Endometrium (tissue), 2 donors: ENCODE measurements around the gene CEP20.
"Not testable (repeated sequence)": the region's sequence is repeated elsewhere in the genome, so short reads cannot be mapped to it uniquely, and the experiment has no call there.

Experiments
- FAIRE-seq: peaks from 2 replicates; lab custom pipeline; 2012; peaks lifted over from hg19 to GRCh38; lab: Jason Lieb, UNC
- donor health status: control.
- donor health status: control.

CEP20 gene

DNA sequence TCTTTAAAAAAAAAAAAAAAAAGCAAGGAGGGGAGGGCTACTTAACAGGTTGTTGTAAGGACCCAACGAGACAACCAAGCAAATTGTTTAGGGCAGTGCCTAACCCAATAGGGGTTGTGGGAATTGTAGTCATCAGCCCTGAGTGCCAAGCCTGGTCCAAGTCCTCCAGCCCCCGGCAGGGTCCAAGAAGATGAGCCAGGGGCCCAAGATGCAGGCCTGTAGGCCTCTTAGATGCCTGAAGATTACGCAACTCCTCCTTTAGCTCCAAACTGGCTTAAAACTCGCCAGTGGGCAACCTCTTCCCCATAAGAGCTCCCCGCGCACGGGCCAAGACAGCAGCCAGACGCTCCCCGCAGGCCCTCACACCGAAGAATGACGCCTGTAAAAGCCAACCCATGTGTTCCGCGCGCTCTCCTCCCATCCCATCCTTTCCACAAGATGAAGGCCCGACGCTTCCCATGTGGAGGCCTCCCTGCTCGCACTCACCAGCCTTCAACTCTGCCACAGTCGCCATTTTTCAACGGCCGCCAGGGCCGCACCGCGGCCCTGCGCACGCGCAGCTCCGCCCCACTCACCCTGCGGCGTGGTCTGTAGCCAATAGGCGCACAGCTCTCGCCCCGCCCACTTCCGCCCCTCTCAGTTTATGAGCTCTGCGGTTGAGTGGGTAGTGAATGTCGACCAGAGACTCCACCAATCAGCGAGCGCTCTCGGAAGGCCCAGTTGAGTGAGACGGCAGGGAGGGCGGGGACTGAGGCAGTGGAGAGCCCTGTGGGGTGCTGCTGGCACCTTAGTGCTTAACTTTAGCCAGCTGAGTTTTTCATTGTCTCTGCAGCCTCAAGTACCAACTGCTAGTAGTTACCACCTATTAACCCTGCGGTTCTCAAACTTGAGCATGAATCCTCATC is at the start of gene CEP20:
TSS of gene CEP20 (minus strand) at position 532 of the 905 bp plus-strand sequence. CDS start at position 514, 18 bp downstream.
- peak; percentile 94 for FAIRE-seq

DNA sequence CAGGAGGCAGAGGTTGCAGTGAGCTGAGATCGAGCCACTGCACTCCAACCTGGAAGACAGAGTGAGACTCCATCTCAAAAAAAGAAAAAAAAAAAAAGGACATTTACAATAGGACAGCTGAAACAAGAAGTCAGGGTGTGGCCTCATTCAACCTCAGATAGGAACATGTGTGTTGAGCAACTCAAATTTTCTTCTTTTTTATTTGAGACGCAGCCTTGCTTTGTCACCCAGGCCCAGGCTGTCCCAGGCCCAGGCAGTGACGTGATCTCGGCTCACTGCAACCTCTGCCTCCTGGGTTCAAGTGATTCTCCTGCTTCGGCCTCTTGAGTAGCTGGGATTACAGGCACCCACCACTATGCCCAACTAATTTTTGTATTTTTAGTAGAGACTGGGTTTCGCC is 48.4 kb upstream of the CEP20 start:
- not testable (repeated sequence) for FAIRE-seq

DNA sequence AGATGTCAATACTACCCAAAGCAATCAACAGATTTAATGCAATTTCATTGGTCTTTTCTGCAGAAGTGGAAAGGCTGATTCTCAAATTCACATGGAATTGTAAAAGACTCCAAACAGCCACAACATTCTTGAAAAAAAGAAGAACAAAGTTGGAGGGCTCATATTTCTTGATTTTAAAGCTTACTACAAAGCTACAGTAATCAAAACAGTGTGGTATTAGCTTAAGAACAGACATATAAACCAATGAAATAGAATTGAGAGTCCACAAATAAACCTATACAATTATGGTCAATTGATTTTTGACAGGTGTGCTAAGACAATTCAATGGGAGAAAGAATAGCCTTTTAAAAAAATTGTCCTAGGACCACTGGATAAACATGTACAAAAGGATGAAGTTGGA is 46.6 kb upstream of the CEP20 start:
- no peak for FAIRE-seq

DNA sequence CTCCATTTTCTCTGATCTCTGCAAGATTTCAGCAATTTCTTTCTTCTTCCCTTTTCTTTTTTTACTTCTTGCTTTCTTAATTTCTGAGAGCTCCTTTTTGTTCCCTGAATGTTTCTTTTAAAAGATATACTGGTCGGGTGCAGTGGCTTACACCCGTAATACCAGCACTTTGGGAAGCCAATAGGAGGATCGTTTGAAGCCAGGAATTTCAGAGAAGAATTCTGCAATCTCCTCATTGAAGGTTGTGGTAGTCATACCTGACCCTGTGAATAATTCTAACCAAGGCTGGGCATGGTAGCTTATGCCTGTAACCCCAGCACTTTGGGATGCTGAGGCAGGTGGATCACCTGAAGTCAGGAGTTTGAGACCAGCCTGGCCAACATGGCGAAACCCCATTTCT is 45.4 kb upstream of the CEP20 start:
- no peak for FAIRE-seq

- FAIRE-seq: no peak
These were observed 44.5 kb upstream of the CEP20 start for GRCh38 chr16:15932939-15933338.

- no peak for FAIRE-seq
These were observed 40.1 kb upstream of the CEP20 start for GRCh38 chr16:15928261-15929104.

- no peak for FAIRE-seq
These were observed 37.2 kb upstream of the CEP20 start for GRCh38 chr16:15925631-15926030.

- FAIRE-seq: no peak
These were observed 36.6 kb upstream of the CEP20 start for GRCh38 chr16:15924996-15925395.

- FAIRE-seq: no peak
These were observed 30.9 kb upstream of the CEP20 start for GRCh38 chr16:15919331-15919730.

DNA sequence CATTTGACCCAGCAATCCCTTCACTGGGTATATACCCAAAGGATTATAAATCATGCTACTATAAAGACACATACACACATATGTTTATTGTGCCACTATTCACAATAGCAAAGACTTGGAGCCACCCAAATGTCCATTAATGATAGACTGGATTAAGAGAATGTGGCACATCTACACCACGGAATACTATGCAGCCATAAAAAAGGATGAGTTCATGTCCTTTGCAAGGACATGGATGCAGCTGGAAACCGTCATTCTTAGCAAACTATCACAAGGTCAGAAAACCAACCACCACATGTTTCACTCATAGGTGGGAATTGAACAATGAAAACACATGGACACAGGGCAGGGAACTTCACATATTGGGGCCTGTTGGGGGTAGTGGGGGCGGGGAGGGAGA is 29.9 kb upstream of the CEP20 start:
- FAIRE-seq: not testable (repeated sequence)

DNA sequence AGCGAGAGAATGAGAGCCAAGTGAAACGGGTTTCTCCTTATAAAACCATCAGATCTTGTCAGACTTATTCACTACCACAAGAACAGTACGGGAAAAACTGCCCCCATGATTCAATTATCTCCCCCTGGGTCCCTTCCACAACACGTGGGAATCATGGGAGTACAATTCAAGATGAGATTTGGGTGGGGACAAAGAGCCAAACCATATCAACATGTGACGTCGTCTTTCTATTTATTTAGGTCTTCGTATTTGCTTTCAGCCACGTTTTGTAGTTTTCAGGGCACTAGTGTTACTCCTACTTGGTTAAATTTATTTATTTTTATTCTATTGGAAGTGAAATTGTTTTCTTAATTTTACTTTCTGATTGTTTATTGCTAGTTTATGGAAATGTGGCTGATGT is 27.9 kb upstream of the CEP20 start:
- no peak for FAIRE-seq

- no peak for FAIRE-seq
These were observed 27.2 kb upstream of the CEP20 start for GRCh38 chr16:15915555-15916081.

DNA sequence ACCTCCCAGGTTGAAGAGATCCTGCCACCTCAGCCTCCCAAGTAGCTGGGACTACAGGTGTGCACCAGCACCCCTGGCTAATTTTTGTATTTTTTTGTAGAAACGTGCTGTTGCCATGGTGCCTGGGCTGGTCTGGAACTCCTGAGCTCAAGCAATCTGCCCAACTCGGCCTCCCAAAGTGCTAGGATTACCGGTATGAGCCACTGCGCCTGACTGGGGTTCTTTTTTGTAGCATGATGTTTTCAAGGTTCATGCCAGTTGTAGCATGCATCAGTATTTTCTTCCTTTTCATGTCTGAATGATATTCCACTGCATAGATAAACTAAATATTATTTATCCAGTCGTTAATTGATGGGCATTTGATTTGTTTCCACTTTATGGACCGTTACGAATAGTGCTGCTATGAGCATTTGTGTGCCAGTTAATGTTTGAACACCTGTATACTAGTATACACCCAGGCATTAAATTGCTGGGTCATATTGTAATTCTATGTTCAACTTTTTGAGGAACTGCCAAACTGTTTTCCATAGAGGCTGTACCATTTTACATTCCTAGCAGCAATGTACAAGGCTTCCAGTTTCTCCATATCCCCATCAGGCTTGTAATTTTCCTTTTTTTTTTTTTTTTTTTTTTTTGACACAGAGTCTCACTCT is 24.8 kb upstream of the CEP20 start:
- no peak for FAIRE-seq

- no peak for FAIRE-seq
These were observed 22.8 kb upstream of the CEP20 start for GRCh38 chr16:15911198-15911597.

- FAIRE-seq: no peak
These were observed 19.6 kb upstream of the CEP20 start for GRCh38 chr16:15907863-15908478.

- FAIRE-seq: no peak
These were observed 18.0 kb upstream of the CEP20 start for GRCh38 chr16:15906439-15906838.

DNA sequence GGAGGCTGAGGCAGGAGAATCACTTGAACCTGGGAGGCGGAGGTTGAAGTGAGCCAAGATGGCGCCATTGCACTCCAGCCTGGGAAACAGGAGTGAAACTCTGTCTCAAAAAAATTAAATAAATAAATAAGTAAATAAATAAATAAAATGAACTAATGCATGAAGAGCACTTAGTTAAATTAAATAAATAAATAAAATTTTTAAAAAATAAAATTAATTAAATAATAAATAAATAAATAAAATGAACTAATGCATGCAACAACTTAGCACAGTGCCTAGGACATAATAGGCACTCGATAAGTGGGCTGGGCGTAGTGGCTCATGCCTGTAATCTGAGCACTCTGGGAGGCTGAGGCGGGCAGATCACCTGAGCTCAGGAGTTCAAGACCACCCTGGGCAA is 15.6 kb upstream of the CEP20 start:
- no peak for FAIRE-seq

DNA sequence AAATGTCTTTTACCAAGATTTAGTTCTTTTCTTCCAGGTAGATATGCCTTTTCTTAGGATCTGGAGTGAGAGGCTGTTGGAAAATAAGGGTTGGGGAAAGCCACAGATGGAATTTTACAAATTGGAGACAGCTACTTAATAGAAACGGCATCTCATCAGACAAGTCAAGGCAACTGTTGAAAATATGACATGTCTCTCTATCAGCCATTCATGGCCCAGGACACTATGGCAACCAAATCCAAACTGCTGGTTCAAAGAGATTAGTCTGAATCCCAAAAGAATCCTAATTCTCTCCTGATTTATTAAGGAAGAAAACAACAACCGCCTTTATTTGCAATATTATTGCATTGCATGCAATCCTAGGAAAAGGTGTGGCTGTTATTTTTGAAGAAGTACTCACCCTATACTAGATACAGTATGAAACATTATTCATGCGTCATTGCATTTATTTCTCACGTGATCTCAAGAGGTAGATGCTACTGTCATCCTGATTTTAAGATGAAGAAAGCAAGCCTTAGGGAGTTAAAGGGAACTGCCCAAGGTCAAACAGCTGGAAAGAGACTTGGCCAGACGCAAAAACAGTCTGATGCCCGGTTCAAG is 12.6 kb upstream of the CEP20 start:
- no peak for FAIRE-seq

DNA sequence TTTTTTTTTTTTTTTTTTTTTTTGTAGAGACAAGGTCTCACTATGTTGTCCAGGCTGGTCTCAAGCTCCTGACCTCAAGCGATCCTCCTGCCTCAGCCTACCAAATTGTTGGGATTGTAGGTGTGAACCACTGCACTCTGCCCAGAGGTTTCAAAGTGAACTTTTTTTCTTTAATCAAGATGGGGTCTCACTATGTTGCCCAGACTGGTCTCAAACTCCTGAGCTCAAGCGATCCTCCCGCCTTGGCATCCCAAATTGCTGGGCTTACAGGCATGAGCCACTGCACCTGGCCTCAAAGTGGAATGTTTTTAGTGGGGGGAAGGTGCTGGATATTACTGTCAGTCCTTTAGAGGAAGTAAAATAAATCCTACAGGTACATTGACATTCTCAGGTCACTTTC is 12.0 kb upstream of the CEP20 start:
- no peak for FAIRE-seq

DNA sequence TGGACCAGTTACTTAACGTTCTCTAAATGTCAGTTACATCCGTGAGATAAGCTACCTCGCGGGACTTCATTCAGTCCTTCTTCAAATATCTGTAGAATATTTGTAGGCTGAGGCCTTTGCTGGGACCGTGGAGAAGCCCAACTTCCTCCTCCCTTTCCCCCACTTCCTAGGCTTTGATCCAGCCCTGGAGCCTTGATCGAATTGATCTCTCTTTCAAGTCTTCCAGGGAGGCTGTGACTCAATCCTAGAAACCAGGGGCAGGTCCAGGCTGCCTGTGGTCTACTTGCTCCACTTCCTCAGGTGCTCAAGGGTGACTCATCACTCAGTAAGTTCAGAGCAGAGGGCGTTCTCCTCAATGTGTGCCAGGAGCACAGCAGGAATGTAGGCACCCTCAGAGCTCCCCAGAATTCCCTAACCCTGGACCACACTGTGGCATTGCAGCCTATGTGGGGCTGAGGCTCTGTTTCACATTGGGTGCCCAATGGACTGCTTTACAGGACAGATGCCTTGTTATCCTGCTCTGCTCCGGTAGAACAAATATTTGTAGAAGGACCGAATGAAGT is 11.2 kb upstream of the CEP20 start:
- no peak for FAIRE-seq

- no peak for FAIRE-seq
These were observed 10.3 kb upstream of the CEP20 start for GRCh38 chr16:15898654-15899053.
